GM18520 (cell line): ENCODE measurements around the gene CPAMD8.
"Not testable (repeated sequence)": the region's sequence is repeated elsewhere in the genome, so short reads cannot be mapped to it uniquely, and the experiment has no call there.

Source experiments
- ATAC-seq: cut with Tn5 transposase; IDR thresholded peaks from one replicate; pipeline ENCODE4 v1.9.1; 2021; ENCODE audit not compliant: unreplicated experiment

The CPAMD8 gene

DNA sequence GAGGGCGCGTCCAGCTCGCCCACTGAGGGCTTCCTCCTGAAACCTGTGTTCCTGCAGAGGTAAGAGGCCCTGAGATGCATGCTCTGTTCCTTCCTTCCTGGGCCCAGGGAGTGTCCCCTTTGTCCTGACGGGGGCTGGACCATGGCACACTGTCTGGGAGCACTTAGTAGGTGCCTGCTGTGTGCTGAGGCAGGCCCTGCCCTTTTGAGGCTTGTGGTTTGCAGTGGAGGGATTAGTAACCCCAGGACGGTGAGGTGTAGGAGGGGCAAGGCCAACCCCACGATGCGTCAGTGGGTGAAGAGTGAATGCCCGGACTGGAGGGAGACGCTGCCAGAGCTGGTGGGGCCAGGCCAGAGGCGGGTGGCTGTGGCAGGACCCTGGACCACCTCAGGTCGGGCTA is 149.0 kb downstream of the CPAMD8 start:
- no peak for ATAC-seq

DNA sequence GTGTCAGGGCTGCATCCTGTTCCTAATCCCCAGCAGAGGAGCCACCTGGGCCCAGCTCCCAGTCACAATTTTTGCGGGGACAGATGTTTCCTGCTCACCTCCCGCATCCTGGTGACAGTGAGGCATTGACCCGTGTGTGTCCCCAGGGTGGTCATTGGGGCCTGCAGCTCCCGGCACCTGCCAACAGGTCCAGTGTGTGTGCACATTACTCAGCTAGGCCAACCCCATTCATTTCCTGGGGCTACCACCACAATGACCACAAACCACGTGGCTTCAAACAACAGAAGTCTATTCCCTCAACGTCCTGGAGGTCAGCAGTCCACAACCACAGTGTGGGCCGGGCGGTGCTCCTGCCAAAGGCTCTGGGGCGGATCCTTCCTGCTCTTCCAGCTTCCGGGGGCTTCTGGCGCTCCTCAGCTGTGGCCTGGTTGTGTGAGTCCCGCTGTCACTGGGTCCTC is 149.7 kb downstream of the CPAMD8 start:
- ATAC-seq: no peak

DNA sequence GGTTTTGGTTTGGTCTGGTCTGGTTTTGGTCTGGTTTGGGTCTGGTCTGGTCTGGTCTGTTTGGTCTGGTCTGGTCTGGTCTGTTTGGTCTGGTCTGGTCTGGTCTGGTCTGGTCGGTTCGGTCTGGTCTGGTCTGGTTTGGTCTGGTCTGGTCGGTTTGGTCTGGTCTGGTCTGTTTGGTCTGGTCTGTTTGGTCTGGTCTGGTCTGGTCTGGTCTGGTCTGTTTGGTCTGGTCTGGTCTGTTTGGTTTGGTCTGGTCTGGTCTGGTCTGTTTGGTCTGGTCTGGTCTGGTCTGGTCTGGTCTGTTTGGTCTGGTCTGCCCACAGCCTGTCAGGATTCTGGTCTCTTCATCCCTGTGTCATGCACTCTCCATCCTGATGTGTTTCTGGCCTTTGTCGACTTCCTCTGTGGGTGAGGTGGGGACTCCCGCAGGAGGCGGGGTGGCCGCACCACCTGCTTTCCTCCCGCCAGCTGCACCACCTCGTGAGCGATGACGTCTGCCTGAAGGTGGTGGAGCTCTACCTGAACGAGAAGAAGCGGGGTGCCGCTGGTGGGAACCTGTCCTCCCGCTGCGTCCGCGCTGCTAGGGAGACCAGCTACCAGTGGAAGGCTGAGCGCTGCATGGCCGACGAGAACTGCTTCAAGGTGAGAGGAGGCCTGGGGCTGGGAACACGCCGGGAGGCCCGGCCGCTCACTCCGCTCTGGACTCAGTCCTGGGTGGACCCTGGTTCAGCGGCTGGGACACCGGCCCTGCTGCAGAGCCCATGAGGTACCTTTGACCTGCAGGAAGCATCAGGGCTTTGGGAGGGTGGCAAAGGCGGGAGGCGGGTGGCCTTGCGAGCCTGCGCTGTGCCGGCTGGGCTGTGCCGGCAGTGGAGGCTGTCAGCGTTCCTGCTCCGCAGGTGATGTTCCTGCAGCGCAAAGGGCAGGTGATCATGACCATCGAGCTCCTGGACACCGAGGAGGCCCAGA is 150.7 kb downstream of the CPAMD8 start:
- no peak for ATAC-seq

DNA sequence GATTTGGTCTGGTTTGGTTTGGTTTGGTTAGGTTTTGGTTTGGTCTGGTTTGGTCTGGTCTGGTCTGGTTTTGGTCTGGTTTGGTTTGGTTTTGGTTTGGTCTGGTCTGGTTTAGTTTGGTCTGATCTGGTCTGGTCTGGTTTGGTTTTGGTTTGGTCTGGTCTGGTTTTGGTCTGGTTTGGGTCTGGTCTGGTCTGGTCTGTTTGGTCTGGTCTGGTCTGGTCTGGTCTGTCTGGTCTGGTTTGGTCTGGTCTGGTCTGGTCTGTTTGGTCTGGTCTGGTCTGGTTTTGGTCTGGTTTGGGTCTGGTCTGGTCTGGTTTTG is 151.7 kb downstream of the CPAMD8 start:
- ATAC-seq: not testable (repeated sequence)

DNA sequence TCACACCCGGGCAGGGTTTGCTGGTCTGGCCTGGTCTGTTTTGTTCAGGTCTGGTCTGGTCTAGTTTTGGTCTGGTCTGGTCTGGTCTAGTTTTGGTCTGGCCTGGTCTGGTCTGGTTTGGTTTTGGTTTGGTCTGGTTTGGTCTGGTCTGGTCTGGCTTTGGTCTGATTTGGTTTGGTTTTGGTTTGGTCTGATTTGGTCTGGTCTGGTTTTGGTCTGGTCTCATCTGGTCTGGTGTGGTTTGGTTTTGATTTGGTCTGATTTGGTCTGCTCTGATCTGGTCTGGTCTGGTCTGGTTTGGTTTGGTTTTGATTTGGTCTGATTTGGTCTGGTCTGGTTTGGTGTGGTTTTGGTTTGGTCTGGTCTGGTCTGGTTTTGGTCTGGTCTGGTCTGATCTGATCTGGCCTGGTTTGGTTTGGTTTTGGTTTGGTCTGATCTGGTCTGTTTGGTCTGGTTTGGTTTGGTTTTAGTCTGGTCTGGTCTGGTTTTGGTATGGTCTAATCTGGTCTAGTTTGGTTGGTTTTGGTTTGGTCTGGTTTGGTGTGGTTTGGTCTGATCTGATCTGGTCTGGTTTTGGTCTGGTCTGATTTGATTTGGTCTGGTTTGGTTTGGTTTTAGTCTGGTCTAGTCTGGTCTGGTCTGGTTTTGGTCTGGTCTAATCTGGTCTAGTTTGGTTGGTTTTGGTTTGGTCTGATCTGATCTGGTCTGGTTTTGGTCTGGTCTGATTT is 152.2 kb downstream of the CPAMD8 start:
- no peak for ATAC-seq

DNA sequence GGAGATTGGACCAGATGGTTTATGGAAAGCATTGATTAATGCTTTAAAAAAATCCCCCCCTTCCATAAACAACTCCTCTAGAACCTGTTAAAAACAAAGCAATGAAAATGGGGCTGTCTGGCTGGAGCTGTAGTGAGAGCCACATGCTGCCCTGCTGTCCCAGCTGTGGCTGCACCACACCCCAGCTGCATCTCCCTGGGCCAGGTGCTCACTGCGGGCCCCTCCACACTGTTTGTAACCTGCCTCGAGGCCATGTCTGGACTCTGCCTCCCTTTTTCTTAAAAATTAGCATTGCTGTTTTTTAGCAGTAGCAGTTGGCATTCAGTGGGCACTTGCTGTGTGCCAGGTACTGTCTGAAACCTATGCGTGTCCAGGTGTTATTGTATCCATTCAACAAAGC is 153.0 kb downstream of the CPAMD8 start:
- no peak for ATAC-seq

DNA sequence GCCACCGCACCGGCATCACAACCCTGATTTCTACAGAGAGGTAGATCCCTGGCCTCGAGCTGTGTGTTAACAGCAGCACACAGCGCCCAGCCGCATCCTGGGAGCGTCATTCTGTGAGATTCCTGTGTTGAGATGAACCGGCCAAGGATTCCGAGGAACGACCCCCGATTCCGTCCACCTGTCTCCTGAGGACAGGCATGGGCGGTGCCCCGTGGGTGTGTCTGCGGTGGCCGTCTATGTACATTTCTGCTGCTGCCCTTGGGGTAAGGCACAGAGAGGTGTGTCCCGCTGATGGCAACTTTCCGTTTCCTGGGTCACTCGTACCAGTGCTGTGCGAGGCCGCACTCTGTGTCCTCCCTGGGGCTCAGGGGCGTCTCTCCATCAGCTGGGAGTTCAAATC is 153.9 kb downstream of the CPAMD8 start:
- no peak for ATAC-seq

DNA sequence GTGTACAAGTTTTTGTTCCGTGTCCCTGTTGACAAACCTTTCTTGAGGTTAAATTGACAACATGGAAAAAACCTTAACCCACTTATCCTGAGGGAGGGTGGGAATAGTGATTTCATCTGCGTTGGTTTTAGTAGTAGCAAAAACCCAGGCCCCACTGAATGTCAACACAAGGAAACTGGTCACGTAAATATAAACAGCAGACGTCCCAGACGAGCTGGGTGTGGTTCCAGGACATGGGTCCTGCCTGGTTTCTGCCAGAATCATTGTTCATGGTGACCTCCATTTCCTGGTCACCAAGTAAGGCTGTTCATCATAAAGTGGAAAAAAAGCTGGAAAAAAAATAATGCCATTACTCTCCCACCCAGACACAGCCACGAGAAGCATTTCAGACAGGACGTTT is 154.7 kb downstream of the CPAMD8 start:
- ATAC-seq: no peak

DNA sequence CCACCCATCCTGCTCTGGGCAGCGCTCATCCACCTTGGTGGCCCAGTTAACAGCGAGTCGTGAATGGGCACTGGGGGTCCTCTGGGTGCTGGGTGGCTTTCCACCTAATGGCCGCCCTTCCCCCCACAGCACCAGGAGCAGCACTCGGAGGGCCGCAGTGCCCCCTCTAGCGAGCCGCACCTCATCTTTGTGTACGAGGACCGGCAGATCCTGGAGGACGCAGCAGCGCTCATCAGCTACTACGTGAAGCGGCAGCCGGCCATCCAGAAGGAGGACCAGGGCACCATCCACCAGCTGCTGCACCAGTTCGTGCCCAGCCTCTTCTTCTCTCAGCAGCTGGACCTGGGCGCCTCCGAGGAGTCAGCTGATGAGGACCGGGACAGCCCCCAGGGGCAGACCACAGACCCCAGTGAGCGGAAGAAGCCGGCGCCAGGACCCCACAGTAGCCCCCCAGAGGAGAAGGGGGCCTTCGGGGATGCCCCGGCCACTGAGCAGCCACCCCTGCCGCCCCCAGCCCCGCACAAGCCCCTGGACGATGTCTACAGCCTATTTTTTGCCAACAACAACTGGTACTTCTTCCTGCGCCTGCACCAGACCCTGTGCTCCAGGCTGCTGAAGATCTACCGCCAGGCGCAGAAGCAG is 157.2 kb downstream of the CPAMD8 start:
- ATAC-seq: no peak

DNA sequence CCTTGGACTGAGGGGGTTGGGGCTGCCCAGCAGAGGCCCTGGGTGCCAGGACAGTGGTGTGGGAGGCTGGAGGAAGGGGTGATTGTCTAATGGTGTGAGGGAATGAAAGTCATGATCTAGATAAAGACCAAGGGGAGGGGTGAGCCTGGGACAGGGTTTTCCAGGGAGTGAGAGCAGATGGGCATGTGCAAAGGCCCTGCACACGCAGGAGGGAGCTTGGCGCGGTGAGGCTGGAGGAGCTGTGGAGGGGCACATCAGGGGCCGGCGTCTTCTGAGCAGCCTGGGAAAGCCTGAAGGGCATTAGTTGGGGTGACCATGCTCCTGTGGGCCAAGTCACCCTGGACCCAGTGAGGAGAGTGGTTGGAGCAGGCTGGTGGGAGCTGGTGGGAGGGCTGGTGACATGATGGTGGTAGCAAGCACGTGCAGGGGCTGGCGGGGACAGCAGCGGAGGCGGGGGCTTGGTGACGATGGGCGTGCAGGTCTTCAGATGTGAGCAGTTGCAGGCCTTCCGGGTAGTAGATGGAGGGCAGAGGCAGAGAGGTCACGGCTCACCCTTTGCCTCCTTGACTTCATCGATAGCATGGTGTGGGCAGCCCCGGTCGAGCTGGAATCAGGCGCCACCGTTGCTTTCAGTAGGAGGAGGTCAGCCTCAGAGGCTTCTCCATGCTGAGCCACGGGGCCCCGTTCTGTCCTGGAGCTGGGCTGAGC is 158.0 kb downstream of the CPAMD8 start:
- no peak for ATAC-seq

DNA sequence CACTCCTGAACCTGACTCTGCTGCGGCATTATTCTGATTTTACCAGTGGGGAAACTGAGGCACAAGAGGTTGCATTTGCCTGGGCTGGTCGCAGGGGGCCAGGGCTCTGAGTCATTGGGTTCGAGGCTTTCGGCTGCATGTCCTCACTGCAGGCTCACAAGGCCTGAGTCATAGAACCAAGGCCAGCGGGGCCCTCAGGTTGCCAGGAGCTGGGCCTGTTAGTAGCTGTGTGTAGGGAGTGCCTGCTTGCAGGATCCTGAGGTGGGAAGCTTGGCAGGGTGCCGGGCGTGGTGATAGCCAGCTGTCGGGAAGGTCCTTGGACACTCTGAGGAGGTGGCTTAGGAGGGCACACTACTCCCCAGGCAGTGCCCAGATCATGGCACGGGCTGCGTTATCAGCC is 159.4 kb downstream of the CPAMD8 start:
- no peak for ATAC-seq

DNA sequence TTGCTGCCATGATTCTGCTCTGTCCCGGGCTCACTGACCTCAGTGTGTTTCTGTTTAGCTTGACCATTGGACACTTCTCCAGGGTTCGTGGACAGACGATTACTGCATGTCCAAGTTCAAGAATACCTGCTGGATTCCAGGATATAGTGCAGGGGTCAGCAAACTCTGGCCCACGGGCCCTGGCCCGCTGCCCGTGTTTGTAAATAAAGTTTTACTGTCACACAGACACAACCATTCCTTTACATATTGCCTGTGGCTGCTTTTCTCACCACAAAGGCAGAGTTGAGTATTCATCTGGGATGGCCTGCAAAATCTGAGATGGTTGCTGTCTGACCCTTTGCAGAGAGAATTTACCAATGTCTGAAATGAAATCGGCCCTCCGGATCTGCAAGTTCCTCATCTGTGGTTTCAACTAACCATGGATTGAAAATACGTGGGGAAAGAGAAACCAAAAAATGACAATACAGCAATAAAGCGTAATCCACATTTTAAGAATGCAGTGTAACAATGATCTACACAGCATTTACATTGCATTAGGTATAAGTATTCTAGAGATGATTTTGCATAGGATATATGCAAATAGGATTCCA is 163.7 kb downstream of the CPAMD8 start:
- no peak for ATAC-seq

DNA sequence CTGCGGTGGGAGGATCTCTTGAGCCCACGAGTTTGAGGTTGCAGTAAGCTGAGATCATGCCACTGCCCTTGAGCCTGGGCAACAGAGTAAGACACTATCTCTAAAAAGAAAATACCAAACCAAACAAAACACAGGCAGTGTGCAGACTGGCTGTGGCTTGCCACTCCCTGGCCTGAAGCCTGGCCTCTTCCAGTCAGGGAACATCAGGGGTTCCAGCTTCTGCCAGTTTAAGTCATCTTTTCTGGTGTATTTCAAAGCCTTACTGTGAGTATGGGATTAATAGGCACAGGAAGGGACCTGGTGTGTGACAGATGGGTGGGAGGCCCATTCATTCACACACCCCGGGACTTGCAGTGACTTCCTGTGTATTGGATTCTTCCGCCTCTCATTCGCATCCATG is 164.8 kb downstream of the CPAMD8 start:
- no peak for ATAC-seq

DNA sequence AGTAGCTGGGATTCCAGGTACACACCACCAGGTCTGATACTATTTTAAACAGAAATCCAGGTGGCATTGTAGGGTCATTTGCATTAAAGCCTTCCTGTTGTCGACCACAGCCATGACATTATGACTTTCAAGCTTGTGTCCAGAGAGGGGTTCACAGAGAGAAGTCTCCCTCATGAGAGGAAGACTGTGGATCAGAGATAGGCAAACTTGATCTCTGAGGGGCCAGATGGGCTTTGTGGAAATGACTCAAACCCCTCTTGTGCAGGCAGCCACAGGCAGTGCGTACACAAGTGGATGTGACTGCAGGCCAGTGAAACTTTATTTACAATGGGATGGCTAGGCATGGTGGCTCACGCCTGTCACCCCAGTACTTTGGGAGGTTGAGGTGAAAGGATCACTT is 165.6 kb downstream of the CPAMD8 start:
- ATAC-seq: no peak

DNA sequence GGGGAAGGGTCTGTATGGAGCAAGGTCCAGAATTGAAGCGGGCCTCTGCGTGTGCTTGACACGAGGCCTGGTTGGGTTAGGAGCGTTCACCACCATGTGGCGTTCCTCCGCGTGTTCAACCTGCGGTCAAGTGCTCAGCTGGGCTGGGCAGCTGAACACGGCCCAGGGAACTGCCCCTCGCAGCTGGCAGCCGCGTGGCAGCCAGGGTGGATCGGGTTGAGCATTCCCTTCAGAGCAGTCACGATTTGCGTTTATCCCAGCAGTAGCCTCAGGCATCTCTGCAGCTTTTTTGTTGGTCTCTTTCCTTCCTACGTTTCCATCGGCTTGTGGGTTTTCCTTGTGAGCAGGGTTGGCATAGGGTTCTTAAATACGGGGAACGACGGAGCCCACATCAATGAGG is 166.5 kb downstream of the CPAMD8 start:
- no peak for ATAC-seq

DNA sequence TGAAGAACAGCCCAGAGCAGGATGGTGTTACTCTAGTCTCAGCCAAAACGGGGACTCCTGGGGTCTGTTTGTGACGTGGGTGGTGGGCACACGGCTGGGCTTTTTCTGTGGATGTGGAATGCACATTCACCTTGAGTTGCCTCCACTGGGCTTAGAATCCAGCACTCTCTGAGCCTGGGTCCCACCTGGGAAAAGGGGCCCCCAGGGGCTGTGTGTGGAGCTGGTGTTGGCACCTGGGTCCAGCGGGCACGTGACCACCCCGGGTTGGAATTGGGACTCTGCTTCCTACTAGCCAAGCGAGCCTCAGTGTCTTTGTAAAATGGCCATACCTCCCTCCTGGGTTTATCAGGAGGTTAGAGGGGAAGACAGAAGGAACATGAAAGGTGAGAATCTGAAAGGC is 167.0 kb downstream of the CPAMD8 start:
- ATAC-seq: no peak

DNA sequence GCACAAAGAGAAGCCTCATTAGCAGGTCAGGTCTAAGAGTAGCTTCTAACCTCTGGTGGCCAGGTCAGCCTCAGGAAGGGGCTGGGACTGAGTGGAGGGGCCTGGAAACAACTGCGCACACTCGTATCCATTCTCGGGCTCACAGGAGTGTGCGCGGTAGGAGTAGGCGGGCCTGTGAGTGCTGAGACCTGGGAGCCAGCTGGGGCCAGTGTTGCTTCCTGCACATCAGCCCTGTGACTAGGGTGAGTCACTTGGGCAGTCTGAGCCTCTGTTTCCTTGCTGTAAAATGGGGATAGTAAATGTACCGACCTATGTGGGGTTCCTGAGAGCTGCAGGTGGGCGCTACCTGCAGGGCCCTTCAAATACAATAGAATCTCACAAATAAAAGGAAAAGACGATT is 170.5 kb downstream of the CPAMD8 start:
- ATAC-seq: no peak

DNA sequence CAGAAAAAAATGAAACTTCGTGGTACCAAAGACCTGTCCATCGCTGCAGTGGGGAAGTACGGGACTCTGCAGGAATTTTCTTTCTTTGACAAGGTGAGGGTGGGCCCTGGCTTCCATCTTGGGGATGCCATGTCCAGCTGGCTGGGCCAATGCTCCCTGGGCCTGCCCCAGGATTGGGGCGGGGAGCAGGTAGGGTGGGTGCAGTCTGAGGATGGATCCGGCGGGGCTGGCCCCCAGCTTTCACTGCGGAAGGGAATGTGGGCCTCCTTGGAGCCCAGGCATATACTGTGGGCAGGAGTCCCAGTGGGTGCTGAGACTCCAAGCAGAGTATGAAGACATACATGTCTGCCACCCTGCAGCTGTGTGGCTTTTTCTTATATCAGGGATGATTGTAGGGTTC is 173.5 kb downstream of the CPAMD8 start:
- no peak for ATAC-seq

DNA sequence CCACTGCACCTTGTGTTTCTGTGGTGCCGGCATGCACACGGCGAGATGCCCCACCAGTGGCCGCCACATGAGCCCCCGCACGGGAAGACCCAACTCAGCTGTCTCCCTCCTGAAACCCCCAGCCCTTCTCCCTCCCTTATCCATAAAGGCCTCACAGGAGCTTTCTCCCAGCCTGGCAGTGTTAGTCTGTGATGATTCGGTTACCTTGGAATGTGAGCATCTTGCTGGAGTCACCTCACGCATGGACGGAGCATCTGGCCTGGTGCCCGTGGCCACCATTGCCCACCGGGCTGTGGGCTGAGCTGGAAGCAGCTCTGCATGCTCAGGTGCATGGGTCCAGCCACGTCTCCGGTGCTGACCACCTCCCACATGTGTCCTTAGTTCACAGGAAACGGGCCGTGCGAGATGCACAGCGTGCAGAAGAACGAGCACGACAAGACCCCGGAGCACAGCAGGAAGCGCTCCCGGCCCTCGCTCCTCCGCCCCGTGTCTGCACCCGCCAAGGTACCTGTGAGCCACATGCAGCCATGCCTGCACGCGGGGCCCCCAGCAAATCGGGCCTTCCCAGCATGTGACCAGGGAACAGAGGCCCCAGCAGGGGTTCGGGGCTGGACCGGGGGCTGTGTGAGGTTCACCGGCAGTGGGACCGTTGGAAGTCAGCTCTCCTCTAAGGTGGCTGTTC is 175.4 kb downstream of the CPAMD8 start:
- no peak for ATAC-seq

DNA sequence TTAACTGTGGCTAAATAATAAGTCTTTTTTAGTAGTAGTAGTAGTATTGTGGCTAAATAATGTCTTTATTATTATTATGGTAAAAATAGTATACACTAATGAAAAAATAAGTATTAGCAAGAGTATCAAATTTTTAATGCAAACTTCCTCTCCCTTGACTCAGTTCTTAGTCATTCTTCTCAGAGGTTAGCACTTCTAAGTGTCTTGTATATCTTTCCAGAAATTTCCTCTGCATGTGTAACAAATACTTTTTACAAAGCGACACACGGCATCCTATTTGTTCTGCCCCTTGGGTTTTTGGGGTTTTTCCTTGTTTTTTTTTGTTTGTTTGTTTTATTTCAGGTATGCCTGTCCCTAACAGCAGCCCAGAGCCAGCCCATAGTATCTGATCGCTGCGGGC is 176.5 kb downstream of the CPAMD8 start:
- ATAC-seq: no peak
